ENCODE results near the gene MOGAT3.

MOGAT3 gene

GRCh38 chr7:101170617-101171441 is 30.0 kb downstream of the MOGAT3 start:
- no peak for TF ChIP-seq CTCF (IDR thresholded peaks at IDR 0.05; ENCODE audit: low read depth, low read length, missing control alignments)
- no peak overlapping the region for H3K4me3 ChIP-seq (ENCODE audit: low read depth, low read length)
- in situ Hi-C loops (cut with HindIII; ENCODE audit: low sequenced_read_pairs) = no loop called here
- DNase-seq (ENCODE audit: low read depth) = no peak

GRCh38 chr7:101169838-101170551 is 30.8 kb downstream of the MOGAT3 start:
- in situ Hi-C loops (cut with HindIII; ENCODE audit: low sequenced_read_pairs) = no loop called here
- no peak overlapping the region for H3K4me3 ChIP-seq (ENCODE audit: low read depth, low read length)
- DNase-seq (ENCODE audit: low read depth) = no peak
- peak; percentile 95 for TF ChIP-seq CTCF (IDR thresholded peaks at IDR 0.05; ENCODE audit: low read depth, low read length, missing control alignments)

GRCh38 chr7:101169110-101169837 is 31.6 kb downstream of the MOGAT3 start:
- in situ Hi-C loops (cut with HindIII; ENCODE audit: low sequenced_read_pairs) = no loop called here
- DNase-seq (ENCODE audit: low read depth) = no peak
- H3K4me3 ChIP-seq (ENCODE audit: low read depth, low read length) = no peak overlapping the region
- no peak for TF ChIP-seq CTCF (IDR thresholded peaks at IDR 0.05; ENCODE audit: low read depth, low read length, missing control alignments)

GRCh38 chr7:101168412-101169049 is 32.3 kb downstream of the MOGAT3 start:
- DNase-seq (ENCODE audit: low read depth) = no peak
- no peak overlapping the region for H3K4me3 ChIP-seq (ENCODE audit: low read depth, low read length)
- in situ Hi-C loops (cut with HindIII; ENCODE audit: low sequenced_read_pairs) = no loop called here
- no peak for TF ChIP-seq CTCF (IDR thresholded peaks at IDR 0.05; ENCODE audit: low read depth, low read length, missing control alignments)

- no peak for TF ChIP-seq CTCF (IDR thresholded peaks at IDR 0.05; ENCODE audit: low read depth, low read length, missing control alignments)
- no peak overlapping the region for H3K4me3 ChIP-seq (ENCODE audit: low read depth, low read length)
- in situ Hi-C loops (cut with HindIII; ENCODE audit: low sequenced_read_pairs) = no loop called here
- no peak for DNase-seq (ENCODE audit: low read depth)
Observed at GRCh38 chr7:101167645-101168411, 33.0 kb downstream of the MOGAT3 start.
